HepG2 (cell line): ENCODE measurements around the gene CAPN10.
A peak's percentile ranks its signal among the peaks of the same experiment; 100 is the strongest.

Experiments used
- ARNT ChIP-seq: fragments of 450-650 bp; IDR thresholded peaks from 2 replicates; pipeline ENCODE4 v1.6.1; 2017
- GABPA ChIP-seq, 2 experiments: IDR thresholded peaks; 2 replicates each; pipeline ENCODE4 v1.6.1; 2011 to 2016; ENCODE audit warnings: low read depth in 2 of 2, low read length in 1 of 2, missing biosample characterization in 1 of 2, missing genetic modification characterization in 1 of 2
- POLR2A ChIP-seq, 2 experiments: IDR thresholded peaks; 2 replicates each; pipeline ENCODE4 v1.6.1; 2011; ENCODE audit warnings: low read depth in 2 of 2, low read length in 2 of 2, mild to moderate bottlenecking in 1 of 2, moderate library complexity in 1 of 2; ENCODE audit not compliant: insufficient read depth in 1 of 2
- SATB2 ChIP-seq: sonication (generic); formaldehyde crosslinking; IDR thresholded peaks from 2 replicates; pipeline ENCODE4 v1.5.0; 2020; ENCODE audit warnings: missing genetic modification reagents
- TCF12 ChIP-seq, 2 experiments: fragments of 450-650 bp in 1 of 2; sonication (generic) in 1 of 2; formaldehyde crosslinking in 1 of 2; IDR thresholded peaks; 2 replicates each; pipeline versions ENCODE4 v1.6.1 to v1.8.0; 2017 to 2022; ENCODE audit warnings: antibody characterized with exemption in 1 of 2, mild to moderate bottlenecking in 1 of 2, missing genetic modification reagents in 1 of 2, moderate library complexity in 1 of 2

GRCh38 chr2:240565333-240566202 lies 21.0 kb upstream of the CAPN10 start:
- TF ChIP-seq POLR2A (IDR thresholded peaks at IDR 0.05; ENCODE audit: insufficient read depth in 1 of 2, low read depth in 2 of 2, low read length in 2 of 2): peak in 1 of 2 experiments; percentile 61; a peak in 2 of 4 replicates
- TF ChIP-seq SATB2: no peak
- TF ChIP-seq TCF12 (IDR thresholded peaks at IDR 0.05): no peak
- no peak for TF ChIP-seq TCF12 (CRISPR knock-in tag; IDR thresholded peaks at IDR 0.05)
- TF ChIP-seq GABPA (IDR thresholded peaks at IDR 0.05; ENCODE audit: low read depth, low read length): no peak
- peak; percentile 79 for TF ChIP-seq GABPA (CRISPR knock-in tag; IDR thresholded peaks at IDR 0.05; ENCODE audit: low read depth)
- no peak for TF ChIP-seq ARNT
